ENCODE results near the gene UBXN10. TPM values are rescaled to one million over a fixed set of nuclear protein-coding genes. Genes with fewer than 3 reads are reported as not detected.

UBXN10 gene
- total and polyA plus RNA-seq, 2 of the 8 experiments (the other 6 are each of a cell fraction or from before 2014, with no cell fraction given): 0.43 to 0.68 TPM

DNA sequence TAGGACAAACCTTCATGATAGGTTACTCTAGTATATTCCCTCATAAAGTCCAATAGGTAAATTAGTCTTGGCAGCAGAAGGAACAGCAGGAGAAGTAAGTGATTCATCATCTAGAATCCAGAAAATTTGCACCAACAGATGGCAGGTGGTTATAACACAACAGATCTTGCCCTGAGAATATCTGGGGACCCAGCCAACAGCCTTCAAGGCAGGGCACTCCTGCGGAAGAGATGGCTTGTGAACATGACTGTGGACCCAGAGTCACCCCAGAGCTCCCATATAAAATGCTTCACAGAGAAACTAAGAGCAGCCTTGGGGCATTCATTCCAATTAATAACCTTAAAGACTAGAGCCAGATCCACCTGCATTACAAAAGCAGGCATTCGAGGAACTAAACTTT, 8.3 kb downstream of the UBXN10 start:
- Histone ChIP-seq H3K4me1 (replicated peaks in 1 of 4; ENCODE audit: control insufficient read depth in 3 of 4, insufficient read depth in 4 of 4, low read length in 3 of 4) (peaks cover 0 to 8% (median under 1%) of the 10 kb centered on the region in 4 experiments; a peak in 4 of 7 replicates), H3K23ac (ENCODE audit: insufficient read length) (no peak overlapping the region), H3K18ac (ENCODE audit: extremely low read depth, low read length) (no peak overlapping the region), H2BK12ac (ENCODE audit: low read depth, low read length) (no peak overlapping the region), H4K5ac (ENCODE audit: insufficient read length, low read depth, low read length) (no peak overlapping the region), H3K36me3 (ENCODE audit: control insufficient read depth in 2 of 4, insufficient read depth in 4 of 4, low read length in 3 of 4) (no peaks in the 10 kb centered on the region), H3K79me2 (ENCODE audit: control insufficient read depth in 1 of 2, insufficient read depth in 2 of 2, low read length in 2 of 2) (no peaks in the 10 kb centered on the region), H3K79me1 (ENCODE audit: low read depth, low read length) (no peaks in the 10 kb centered on the region), H4K8ac (ENCODE audit: extremely low read depth, insufficient read depth, low read length) (no peak overlapping the region), H2AFZ (ENCODE audit: low read length) (no peak overlapping the region), H2AK5ac (ENCODE audit: low read depth, low read length) (no peak overlapping the region), H3K4ac (replicated peaks; ENCODE audit: insufficient read length, low read depth, low read length) (no peak overlapping the region), H4K20me1 (replicated peaks in 1 of 2; ENCODE audit: control insufficient read depth in 1 of 2, insufficient read depth in 2 of 2, low read length in 2 of 2) (no peaks in the 10 kb centered on the region), H3K27me3 (replicated peaks in 1 of 4; ENCODE audit: control insufficient read depth in 3 of 4, extremely low read depth in 1 of 4, insufficient read depth in 3 of 4, low read length in 3 of 4) (peaks cover 0 to 2% (median 0%) of the 10 kb centered on the region in 4 experiments; a peak in 2 of 7 replicates), H4K91ac (replicated peaks; ENCODE audit: insufficient read length, low read length) (no peak overlapping the region), H2BK20ac (ENCODE audit: low read length) (no peak overlapping the region), H3K9me3 (ENCODE audit: insufficient read depth in 2 of 2, low read depth in 1 of 2, low read length in 1 of 2) (no peaks in the 10 kb centered on the region), H3K27ac (ENCODE audit: low read depth, low read length) (no peak overlapping the region), H3K23me2 (ENCODE audit: low read depth, low read length) (no peaks in the 10 kb centered on the region), H2BK5ac (ENCODE audit: low read depth, low read length) (no peak overlapping the region), H3K14ac (ENCODE audit: insufficient read length) (no peak overlapping the region), H3K4me3 (ENCODE audit: extremely low read depth in 1 of 4, insufficient read depth in 2 of 4, low read depth in 3 of 4, low read length in 4 of 4) (no peak overlapping the region; a peak in 1 of 8 replicates), H3K9ac (replicated peaks in 1 of 4; ENCODE audit: extremely low read depth in 1 of 4, low read depth in 3 of 4, low read length in 3 of 4) (no peak overlapping the region), H2BK15ac (ENCODE audit: low read length) (no peak overlapping the region), H2BK120ac (replicated peaks; ENCODE audit: low read depth, low read length) (no peak overlapping the region), H3K4me2 (ENCODE audit: insufficient read depth in 1 of 2, low read depth in 2 of 2, low read length in 2 of 2) (no peak overlapping the region), H3K56ac (replicated peaks; ENCODE audit: insufficient read length, low read depth, low read length) (no peak overlapping the region)
- ChIA-PET CTCF (ENCODE audit: partially characterized antibody) (interaction anchor here (0.8 to 9.3 kb wide), 23 partner anchors 12 to 300 kb away, joined by 3 to 90 read pairs (median 4); no protein-coding TSS in a partner anchor), POLR2A (ENCODE audit: partially characterized antibody) (interaction anchor here (1.2 kb wide), 1 partner anchor 11 kb away, joined by 3 read pairs; no protein-coding TSS in a partner anchor)
- no peak for TF ChIP-seq TBP (IDR thresholded peaks at IDR 0.05; ENCODE audit: low read depth, low read length)
- FAIRE-seq (no peak), DNase-seq (ENCODE audit: low read depth in 1 of 2, low spot score in 2 of 2) (no peak)
- whole genome bisulfite sequencing, 2 experiments (ENCODE audit: extremely low coverage in 1 of 2, insufficient coverage in 1 of 2, insufficient read length in 1 of 2, insufficient replicate concordance in 2 of 2, low coverage in 1 of 2, low lambda C conversion rate in 2 of 2, missing lambda C conversion rate in 1 of 2): 63% methylated on average over 2 of the region's 2 CpGs; no CpG with 5 or more reads in 1 of the 2 experiments
